HepG2 (cell line): Measurements from ENCODE around the gene PGM3. TPM values are rescaled to one million over a fixed set of nuclear protein-coding genes. Genes with fewer than 3 reads are reported as not detected.

Experiments used
- FOXA1 ChIP-seq, 2 experiments: fragments of 450-650 bp in 1 of 2; sonication (generic) in 1 of 2; formaldehyde crosslinking in 1 of 2; IDR thresholded peaks; 2 replicates each; pipeline versions ENCODE4 v1.4.0 to v1.6.1; 2016 to 2020; ENCODE audit warnings: missing genetic modification reagents in 1 of 2
- KAT7 ChIP-seq: IDR thresholded peaks from 2 replicates; pipeline ENCODE4 v1.6.1; 2018; ENCODE audit warnings: borderline replicate concordance, missing compliant biosample characterization
- MXI1 ChIP-seq: IDR thresholded peaks from 3 replicates; pipeline ENCODE4 v1.6.1; 2012; ENCODE audit warnings: low read depth, low read length, inconsistent platforms, borderline replicate concordance
- NFATC3 ChIP-seq: sonication (generic); formaldehyde crosslinking; IDR thresholded peaks from 2 replicates; pipeline ENCODE4 v1.5.1; 2020; ENCODE audit warnings: mild to moderate bottlenecking, missing genetic modification reagents
- SOX5 ChIP-seq: IDR thresholded peaks from 2 replicates; pipeline ENCODE4 v1.6.1; 2016; ENCODE audit warnings: borderline replicate concordance
- TCF12 ChIP-seq, 2 experiments: fragments of 450-650 bp in 1 of 2; sonication (generic) in 1 of 2; formaldehyde crosslinking in 1 of 2; IDR thresholded peaks; 2 replicates each; pipeline versions ENCODE4 v1.6.1 to v1.8.0; 2017 to 2022; ENCODE audit warnings: antibody characterized with exemption in 1 of 2, mild to moderate bottlenecking in 1 of 2, missing genetic modification reagents in 1 of 2, moderate library complexity in 1 of 2
- ZBTB7A ChIP-seq: sonication (generic); formaldehyde crosslinking; IDR thresholded peaks from 2 replicates; pipeline ENCODE4 v1.8.0; 2022; ENCODE audit warnings: mild to moderate bottlenecking, missing genetic modification reagents
- ZNF230 ChIP-seq: sonication (generic); formaldehyde crosslinking; IDR thresholded peaks from 2 replicates; pipeline ENCODE4 v1.4.0; 2020; ENCODE audit warnings: mild to moderate bottlenecking, missing genetic modification reagents
- ZNF282 ChIP-seq: fragments of 450-650 bp; IDR thresholded peaks from 2 replicates; pipeline ENCODE4 v1.6.1; 2018; ENCODE audit not compliant: partially characterized antibody
- ZNF777 ChIP-seq: sonication (generic); formaldehyde crosslinking; IDR thresholded peaks from 2 replicates; pipeline ENCODE4 v1.4.0; 2020; ENCODE audit warnings: missing genetic modification reagents
- ZNF816 ChIP-seq: sonication (generic); formaldehyde crosslinking; IDR thresholded peaks from 2 replicates; pipeline ENCODE4 v1.8.0; 2022; ENCODE audit warnings: missing genetic modification reagents, mild to moderate bottlenecking, borderline replicate concordance
- polyA plus RNA-seq, 8 experiments: library from polyadenylated mRNA; depleted of rRNA in 3 of 8; stranded (reverse) in 7 of 8; unstranded in 1 of 8; fragments of >200 nt; fragmentation: Illumina TruSeq in 4 of 8; extraction: Trizol in 4 of 8; gene quantifications; 2 replicates each; pipeline versions ENCODE4 v1.2.1 to v1.2.3, GENCODE V29; 2011 to 2016; ENCODE audit warnings: low read depth in 4 of 8, missing spikeins in 1 of 8, mixed read lengths in 1 of 8; ENCODE audit not compliant: insufficient read depth in 1 of 8
- total RNA-seq, 5 experiments: library from RNA; depleted of rRNA; stranded (reverse); fragments of >200 nt; fragmentation: Illumina TruSeq; extraction: Trizol; gene quantifications; 2 replicates each; pipeline ENCODE4 v1.2.3, GENCODE V29; 2016; ENCODE audit warnings: low read depth in 1 of 5
- TF ChIP-seq, protein P1 (sequence below): sonication (generic); formaldehyde crosslinking; IDR thresholded peaks from 2 replicates; pipeline ENCODE4 v1.5.0; 2020; ENCODE audit warnings: missing genetic modification reagents, mild to moderate bottlenecking, borderline replicate concordance
- TF ChIP-seq, protein P2 (sequence below): sonication (generic); formaldehyde crosslinking; IDR thresholded peaks from 2 replicates; pipeline ENCODE4 v1.8.1; 2023; ENCODE audit warnings: mild to moderate bottlenecking, missing genetic modification reagents
- TF ChIP-seq, protein P3 (sequence below): sonication (generic); formaldehyde crosslinking; IDR thresholded peaks from 2 replicates; pipeline ENCODE4 v1.5.1; 2020; ENCODE audit warnings: mild to moderate bottlenecking, missing genetic modification reagents, borderline replicate concordance

Gene PGM3
- total and polyA plus RNA-seq, 2 of the 13 experiments (the other 11 are each of a cell fraction or from before 2014, with no cell fraction given) = 72.5 to 163 TPM

DNA sequence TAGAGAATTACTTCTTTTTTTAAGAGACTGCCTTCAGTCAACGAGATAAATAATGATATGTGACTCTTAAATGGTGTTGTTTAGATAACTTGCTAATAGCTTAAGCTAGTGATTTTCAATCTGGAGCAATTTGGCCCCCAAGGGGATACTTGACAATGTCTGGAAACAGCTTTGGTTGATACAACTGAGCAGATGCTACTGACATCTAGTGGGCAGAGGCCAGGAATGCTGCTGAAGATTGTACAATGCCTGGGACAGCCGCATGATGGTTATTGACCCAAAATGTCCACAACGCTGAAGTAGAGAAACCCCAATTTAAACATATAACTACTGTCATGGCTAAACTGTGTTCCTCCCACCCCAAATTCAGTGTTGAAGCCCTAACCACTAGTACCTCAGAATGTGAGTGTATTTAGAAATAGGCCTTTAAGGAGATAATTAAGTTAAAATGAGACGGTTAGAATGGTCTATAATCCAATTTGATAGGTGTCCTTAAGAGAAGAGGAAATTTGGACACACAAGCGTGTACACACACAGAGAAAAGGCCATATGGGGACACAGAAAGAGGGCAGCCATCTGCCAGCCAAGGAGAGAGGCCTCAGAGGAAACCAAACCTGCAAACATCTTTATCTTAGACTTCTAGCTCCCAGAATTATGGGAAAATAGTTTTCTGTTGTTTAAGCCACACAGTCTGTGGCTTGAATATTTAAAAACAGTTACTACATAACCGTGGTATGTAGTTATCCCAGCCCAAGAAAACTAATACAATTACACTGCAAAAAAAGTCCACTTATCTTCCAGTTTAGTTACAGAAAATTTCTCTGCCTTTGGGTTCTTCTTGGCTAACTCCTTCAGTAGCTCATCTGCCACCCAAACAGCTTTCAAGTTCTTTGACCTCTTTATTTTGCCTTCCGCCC is 22.3 kb upstream of the PGM3 start (continued):
- TF ChIP-seq, protein P1, sequence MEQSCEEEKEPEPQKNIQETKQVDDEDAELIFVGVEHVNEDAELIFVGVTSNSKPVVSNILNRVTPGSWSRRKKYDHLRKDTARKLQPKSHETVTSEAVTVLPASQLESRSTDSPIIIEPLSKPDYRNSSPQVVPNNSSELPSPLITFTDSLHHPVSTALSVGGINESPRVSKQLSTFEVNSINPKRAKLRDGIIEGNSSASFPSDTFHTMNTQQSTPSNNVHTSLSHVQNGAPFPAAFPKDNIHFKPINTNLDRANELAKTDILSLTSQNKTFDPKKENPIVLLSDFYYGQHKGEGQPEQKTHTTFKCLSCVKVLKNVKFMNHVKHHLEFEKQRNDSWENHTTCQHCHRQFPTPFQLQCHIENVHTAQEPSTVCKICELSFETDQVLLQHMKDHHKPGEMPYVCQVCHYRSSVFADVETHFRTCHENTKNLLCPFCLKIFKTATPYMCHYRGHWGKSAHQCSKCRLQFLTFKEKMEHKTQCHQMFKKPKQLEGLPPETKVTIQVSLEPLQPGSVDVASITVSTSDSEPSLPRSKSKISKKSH (CRISPR knock-in tag) = no peak
- TF ChIP-seq ZNF282 (no peak), FOXA1 (IDR thresholded peaks at IDR 0.05) (no peak), FOXA1 (CRISPR knock-in tag; IDR thresholded peaks at IDR 0.05) (peak; percentile 33; the same call in 1 of the 2 replicates), KAT7 (CRISPR knock-in tag) (no peak), SOX5 (CRISPR knock-in tag) (no peak), NFATC3 (CRISPR knock-in tag) (no peak), ZNF777 (CRISPR knock-in tag) (no peak), ZNF230 (CRISPR knock-in tag) (peak; percentile 46; the same call in 1 of the 2 replicates), ZBTB7A (CRISPR knock-in tag) (no peak), TCF12 (IDR thresholded peaks at IDR 0.05) (no peak), TCF12 (CRISPR knock-in tag; IDR thresholded peaks at IDR 0.05) (no peak), MXI1 (no peak), ZNF816 (CRISPR knock-in tag) (no peak)
- TF ChIP-seq, protein P2, sequence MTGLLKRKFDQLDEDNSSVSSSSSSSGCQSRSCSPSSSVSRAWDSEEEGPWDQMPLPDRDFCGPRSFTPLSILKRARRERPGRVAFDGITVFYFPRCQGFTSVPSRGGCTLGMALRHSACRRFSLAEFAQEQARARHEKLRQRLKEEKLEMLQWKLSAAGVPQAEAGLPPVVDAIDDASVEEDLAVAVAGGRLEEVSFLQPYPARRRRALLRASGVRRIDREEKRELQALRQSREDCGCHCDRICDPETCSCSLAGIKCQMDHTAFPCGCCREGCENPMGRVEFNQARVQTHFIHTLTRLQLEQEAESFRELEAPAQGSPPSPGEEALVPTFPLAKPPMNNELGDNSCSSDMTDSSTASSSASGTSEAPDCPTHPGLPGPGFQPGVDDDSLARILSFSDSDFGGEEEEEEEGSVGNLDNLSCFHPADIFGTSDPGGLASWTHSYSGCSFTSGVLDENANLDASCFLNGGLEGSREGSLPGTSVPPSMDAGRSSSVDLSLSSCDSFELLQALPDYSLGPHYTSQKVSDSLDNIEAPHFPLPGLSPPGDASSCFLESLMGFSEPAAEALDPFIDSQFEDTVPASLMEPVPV = no peak
- TF ChIP-seq, protein P3, sequence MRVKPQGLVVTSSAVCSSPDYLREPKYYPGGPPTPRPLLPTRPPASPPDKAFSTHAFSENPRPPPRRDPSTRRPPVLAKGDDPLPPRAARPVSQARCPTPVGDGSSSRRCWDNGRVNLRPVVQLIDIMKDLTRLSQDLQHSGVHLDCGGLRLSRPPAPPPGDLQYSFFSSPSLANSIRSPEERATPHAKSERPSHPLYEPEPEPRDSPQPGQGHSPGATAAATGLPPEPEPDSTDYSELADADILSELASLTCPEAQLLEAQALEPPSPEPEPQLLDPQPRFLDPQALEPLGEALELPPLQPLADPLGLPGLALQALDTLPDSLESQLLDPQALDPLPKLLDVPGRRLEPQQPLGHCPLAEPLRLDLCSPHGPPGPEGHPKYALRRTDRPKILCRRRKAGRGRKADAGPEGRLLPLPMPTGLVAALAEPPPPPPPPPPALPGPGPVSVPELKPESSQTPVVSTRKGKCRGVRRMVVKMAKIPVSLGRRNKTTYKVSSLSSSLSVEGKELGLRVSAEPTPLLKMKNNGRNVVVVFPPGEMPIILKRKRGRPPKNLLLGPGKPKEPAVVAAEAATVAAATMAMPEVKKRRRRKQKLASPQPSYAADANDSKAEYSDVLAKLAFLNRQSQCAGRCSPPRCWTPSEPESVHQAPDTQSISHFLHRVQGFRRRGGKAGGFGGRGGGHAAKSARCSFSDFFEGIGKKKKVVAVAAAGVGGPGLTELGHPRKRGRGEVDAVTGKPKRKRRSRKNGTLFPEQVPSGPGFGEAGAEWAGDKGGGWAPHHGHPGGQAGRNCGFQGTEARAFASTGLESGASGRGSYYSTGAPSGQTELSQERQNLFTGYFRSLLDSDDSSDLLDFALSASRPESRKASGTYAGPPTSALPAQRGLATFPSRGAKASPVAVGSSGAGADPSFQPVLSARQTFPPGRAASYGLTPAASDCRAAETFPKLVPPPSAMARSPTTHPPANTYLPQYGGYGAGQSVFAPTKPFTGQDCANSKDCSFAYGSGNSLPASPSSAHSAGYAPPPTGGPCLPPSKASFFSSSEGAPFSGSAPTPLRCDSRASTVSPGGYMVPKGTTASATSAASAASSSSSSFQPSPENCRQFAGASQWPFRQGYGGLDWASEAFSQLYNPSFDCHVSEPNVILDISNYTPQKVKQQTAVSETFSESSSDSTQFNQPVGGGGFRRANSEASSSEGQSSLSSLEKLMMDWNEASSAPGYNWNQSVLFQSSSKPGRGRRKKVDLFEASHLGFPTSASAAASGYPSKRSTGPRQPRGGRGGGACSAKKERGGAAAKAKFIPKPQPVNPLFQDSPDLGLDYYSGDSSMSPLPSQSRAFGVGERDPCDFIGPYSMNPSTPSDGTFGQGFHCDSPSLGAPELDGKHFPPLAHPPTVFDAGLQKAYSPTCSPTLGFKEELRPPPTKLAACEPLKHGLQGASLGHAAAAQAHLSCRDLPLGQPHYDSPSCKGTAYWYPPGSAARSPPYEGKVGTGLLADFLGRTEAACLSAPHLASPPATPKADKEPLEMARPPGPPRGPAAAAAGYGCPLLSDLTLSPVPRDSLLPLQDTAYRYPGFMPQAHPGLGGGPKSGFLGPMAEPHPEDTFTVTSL (CRISPR knock-in tag) = no peak
